Kidney epithelial cell (primary cell): ENCODE measurements around the gene TBX1. TPM values are rescaled to one million over a fixed set of nuclear protein-coding genes. Genes with fewer than 3 reads are reported as not detected.

ENCODE experiments used
- DNase-seq: peaks from one replicate; pipeline ENCODE4 v3.0.0-alpha.2; 2010; ENCODE audit warnings: low read depth
- H3K27me3 ChIP-seq: 2 replicates; pipeline ENCODE4 v1.6.0; 2011; ENCODE audit warnings: low read length; ENCODE audit not compliant: control insufficient read depth, insufficient read depth
- H3K36me3 ChIP-seq: 2 replicates; pipeline ENCODE4 v1.5.1; 2011; ENCODE audit warnings: low read length; ENCODE audit not compliant: control insufficient read depth, insufficient read depth
- H3K4me3 ChIP-seq: 2 replicates; pipeline ENCODE4 v1.5.1; 2011; ENCODE audit warnings: low read depth, mild to moderate bottlenecking, control low read depth, low read length
- total RNA-seq: library from RNA; depleted of rRNA; stranded (reverse); fragments of >200 nt; gene quantifications from 2 replicates; pipeline ENCODE4 v1.2.3, GENCODE V29; 2015
- TF ChIP-seq, protein P1 (sequence below): IDR thresholded peaks from 2 replicates; pipeline ENCODE4 v1.5.1; 2011; ENCODE audit warnings: mild to moderate bottlenecking, moderate library complexity, low read length, control low read depth, inconsistent platforms; ENCODE audit not compliant: insufficient read depth, poor library complexity, severe bottlenecking

TBX1 gene
- total RNA-seq, 1 donor from 2014 or later = not detected

DNA sequence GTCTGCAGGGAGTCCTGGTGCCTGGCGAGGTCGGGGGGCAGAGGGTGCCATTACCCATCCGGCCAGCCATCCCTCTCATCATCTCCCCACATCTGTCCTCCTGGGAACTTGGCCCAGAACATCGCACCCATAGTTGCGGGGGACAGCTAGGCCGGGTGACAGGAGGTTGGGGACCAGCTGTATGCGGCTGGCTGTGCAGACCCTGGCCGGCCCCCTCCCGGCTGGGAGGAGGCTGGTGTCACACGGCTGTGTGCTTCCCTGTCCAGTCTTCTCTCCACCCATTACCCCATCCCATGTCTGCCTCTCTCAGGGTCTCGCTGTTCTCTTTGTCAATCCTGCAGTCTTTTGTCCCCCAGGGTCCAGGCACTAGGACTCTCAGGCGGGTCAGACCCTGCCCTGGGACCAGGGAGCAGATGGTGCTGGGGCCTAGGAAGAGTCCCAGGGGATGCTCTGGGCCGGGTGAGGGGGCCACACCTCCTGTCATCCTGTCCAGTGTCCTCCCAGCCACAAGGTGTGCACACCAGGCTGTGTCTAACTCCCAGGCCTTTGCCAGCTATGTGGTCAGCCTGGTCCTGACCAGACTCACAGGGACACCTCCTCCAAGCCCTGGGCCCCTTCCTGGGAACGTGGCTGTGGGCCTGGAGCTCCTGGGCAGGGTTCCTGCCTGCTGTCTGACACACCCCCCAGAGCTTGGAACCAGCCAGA, 6.4 kb upstream of the TBX1 start:
- Histone ChIP-seq H3K36me3 (no peaks in the 10 kb centered on the region), H3K4me3 (no peak overlapping the region), H3K27me3 (peaks cover 96% of the 10 kb centered on the region)
- no peak for DNase-seq
- TF ChIP-seq, protein P1, sequence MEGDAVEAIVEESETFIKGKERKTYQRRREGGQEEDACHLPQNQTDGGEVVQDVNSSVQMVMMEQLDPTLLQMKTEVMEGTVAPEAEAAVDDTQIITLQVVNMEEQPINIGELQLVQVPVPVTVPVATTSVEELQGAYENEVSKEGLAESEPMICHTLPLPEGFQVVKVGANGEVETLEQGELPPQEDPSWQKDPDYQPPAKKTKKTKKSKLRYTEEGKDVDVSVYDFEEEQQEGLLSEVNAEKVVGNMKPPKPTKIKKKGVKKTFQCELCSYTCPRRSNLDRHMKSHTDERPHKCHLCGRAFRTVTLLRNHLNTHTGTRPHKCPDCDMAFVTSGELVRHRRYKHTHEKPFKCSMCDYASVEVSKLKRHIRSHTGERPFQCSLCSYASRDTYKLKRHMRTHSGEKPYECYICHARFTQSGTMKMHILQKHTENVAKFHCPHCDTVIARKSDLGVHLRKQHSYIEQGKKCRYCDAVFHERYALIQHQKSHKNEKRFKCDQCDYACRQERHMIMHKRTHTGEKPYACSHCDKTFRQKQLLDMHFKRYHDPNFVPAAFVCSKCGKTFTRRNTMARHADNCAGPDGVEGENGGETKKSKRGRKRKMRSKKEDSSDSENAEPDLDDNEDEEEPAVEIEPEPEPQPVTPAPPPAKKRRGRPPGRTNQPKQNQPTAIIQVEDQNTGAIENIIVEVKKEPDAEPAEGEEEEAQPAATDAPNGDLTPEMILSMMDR = no peak

DNA sequence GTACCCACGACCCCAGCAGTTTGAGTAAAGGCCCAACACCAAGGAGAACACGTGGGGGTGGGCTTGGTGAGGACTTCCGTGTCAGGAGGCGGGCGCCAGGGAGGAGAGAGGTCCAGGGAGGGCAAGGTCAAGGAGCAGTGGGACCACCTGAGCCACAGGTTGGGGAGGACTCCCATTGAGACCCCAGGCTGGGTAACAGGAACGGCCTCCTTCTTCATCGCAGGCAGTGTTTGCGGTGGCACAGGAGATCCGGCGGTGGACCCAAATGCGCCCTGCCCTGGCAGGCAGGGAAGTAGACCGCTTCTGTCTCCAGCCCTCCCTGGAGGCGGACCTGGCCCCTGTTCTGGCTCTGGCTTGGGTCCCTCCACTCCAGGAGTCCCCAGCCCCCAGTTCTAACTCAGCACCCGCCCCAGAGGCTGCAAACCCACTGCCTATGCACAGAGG, 5.9 kb upstream of the TBX1 start:
- H3K27me3 ChIP-seq = peaks cover 96% of the 10 kb centered on the region
- TF ChIP-seq, protein P1 = no peak
- no peaks in the 10 kb centered on the region for H3K36me3 ChIP-seq
- DNase-seq = no peak
- H3K4me3 ChIP-seq = no peak overlapping the region

DNA sequence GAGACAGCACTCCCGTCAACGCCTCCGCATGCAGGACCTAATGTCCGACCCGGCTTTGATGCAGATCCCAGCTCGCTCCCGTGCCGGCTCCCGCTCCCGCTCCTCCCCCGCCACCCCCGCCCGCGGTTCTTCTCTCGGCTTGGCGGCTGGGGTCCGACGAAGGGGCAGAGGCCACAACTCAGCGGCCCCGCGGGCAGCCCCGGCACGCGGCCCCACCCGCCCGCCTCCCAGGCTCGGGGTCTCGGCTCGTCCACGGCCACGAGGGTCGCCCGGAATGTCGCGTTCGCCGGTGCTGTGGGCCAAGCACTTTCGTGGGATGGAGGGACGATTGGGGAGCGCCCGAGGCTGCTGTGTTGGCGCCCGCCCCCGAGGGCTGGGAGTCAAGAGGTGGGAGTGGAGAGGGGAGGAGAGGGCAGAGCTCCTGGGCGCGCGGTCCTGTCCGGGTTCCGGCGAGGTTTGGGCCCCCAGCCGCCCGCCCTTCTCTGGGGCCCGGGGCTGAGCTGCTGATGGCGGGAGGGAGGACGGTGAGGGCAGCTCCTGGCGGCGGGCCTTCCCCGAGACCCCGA, 5.3 kb upstream of the TBX1 start:
- Histone ChIP-seq H3K4me3 (no peak overlapping the region), H3K36me3 (no peaks in the 10 kb centered on the region), H3K27me3 (peaks cover 96% of the 10 kb centered on the region)
- TF ChIP-seq, protein P1 = no peak
- DNase-seq = no peak

DNA sequence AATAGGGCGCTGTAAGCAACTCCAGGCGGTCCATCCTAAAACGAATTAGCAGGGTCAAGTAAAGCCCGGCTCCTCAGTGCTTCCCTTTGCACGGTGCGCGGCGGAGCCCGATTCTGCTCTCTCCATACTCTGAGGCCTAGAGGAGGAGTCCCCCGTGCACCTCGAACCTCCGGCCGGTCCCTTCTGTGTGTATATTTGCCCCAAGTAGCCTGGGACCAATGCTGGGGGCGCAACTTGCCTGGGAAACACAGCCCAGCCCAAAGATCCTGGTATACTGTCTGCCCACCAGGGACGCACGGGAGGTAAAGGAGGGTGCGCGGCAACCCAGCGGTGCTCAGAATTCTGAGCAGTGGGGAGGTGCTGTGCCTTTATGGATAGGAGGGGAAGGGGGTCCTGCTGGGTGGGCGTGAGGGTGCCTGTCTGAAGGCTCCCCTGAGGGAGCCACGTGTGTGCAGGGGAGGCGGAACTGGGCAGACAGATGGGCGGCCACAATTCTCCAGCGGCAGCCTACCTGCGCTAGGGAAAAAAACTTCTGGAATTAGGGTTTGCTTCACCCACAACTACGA, 4.8 kb upstream of the TBX1 start:
- no peak overlapping the region for H3K4me3 ChIP-seq
- TF ChIP-seq, protein P1 = no peak
- no peaks in the 10 kb centered on the region for H3K36me3 ChIP-seq
- peaks cover 93% of the 10 kb centered on the region for H3K27me3 ChIP-seq
- DNase-seq = no peak

DNA sequence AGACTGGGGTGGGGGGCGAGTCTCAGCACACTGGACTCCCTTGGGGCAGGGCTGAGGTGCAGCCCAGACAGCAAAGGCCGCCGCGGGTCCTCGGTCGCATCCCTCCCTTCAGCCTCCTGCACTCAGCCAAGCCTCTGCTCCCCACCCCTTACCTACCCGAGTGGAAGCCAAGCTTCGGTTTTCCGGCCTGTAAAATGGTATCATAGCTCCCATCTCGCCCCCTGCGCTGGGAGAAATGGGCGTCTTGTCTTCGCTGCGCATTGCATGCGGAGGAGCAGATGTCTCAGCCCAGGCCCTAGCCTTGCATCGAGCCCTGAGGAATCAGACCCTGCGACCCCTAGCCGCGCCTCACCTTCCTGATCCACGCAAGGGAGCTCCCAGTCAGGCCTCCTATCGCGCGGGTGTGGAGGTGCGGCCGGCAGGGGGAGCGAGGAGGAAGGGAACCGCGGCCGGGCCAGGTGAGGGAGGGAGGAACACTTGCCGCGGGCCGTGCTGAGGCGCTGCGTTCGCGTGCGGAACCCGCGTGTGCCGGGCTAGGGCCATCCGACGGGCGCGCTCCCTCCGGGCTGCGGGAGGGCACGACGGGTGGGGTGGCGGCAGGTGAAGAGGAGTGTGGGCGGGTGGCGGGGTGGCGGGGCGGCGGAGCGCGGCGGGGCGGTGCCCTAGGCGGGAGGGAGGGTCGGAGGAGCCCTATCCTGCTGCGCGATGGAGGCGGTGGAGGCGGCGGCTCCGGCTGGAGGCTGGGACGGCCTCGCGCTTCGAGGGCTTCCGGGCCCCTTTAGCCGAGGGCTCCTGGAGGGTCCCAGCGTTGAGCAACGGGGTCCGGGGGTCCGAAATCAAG, 4.1 kb upstream of the TBX1 start:
- DNase-seq = no peak
- Histone ChIP-seq H3K27me3 (peaks cover 92% of the 10 kb centered on the region), H3K36me3 (no peaks in the 10 kb centered on the region), H3K4me3 (no peak overlapping the region)
- TF ChIP-seq, protein P1 = peak; percentile 52
